Stimulated activated CD8-positive, alpha-beta memory T cell treated with anti-CD3 and anti-CD28 coated beads, Interleukin-12 subunit alpha, Interleukin-12 subunit beta, amount 100 ng/mL, for 1 hour (primary cell): ENCODE data around the gene PHF20.
A peak's percentile ranks its signal among the peaks of the same experiment; 100 is the strongest.
"Not testable (repeated sequence)": the region's sequence is repeated elsewhere in the genome, so short reads cannot be mapped to it uniquely, and the experiment has no call there.

Experiments used
- DNase-seq: peaks from one replicate; pipeline ENCODE4 v3.0.0-alpha.2; 2020; ENCODE audit warnings: low read depth

PHF20 gene

DNA sequence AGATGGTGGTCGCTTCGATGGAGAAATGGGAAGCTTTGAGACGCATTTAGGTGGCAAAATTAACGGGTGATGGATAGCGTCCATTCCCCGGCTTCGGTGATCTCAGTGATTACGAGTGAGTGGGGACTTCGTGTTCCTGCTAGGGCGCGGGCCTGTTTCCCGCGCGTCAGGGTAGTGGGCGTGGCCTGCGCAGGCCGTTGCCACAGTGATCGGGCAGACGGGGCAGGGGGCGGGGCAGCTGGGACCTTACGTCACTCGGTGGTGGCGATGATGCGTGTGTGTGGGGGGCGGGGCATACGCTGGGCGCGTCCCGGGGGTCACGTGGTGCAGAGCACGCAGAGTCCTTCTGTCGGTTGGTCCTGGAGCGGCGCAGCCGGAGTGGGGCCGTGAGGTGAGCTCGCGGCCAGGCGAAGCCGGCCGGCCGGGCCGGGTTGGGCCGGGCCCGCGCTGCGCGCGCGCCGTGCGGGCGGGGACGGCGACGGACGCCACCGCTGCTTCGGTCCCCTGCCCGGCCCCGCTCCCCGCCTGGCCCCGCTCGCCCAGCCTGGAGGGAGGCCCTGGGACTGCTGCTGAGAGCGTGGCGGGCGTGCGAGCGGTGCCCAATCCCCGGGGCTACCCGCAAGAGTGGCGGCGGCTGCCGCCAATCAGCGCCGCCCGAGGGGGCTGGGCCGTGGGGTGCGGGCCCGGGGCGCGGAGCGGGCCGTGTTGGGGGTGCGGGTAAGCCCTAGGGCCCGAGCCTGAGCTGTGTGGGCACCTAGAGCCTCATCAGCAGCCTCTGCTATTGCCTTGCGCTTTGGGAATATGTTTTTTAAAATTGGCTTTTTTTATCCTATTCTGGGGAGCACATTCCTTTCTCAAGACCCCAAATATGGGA is at the start of gene PHF20:
PHF20 (plus strand) TSS at position 327 of the 874 bp plus-strand sequence. CDS start 29,508 bp downstream, outside the sequence.
- DNase-seq = peak; percentile 100

DNA sequence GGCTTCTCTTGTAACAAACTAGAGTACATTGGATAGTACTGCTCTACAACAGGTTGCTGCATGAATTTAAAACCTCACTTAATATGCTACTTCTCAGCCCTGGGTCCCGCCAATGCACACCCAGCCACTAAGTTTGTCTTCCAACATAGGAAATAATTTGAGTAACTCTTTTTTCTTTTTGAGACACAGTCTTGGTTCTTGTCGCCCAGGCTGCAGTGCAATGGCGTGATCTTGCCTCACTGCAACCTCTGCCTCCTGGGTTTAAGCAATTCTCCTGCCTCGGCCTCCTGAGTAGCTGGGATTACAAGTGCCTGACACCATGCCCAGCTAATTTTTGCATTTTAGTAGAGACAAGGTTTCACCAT is 48.6 kb upstream of the PHF20 start:
- DNase-seq = not testable (repeated sequence)

DNA sequence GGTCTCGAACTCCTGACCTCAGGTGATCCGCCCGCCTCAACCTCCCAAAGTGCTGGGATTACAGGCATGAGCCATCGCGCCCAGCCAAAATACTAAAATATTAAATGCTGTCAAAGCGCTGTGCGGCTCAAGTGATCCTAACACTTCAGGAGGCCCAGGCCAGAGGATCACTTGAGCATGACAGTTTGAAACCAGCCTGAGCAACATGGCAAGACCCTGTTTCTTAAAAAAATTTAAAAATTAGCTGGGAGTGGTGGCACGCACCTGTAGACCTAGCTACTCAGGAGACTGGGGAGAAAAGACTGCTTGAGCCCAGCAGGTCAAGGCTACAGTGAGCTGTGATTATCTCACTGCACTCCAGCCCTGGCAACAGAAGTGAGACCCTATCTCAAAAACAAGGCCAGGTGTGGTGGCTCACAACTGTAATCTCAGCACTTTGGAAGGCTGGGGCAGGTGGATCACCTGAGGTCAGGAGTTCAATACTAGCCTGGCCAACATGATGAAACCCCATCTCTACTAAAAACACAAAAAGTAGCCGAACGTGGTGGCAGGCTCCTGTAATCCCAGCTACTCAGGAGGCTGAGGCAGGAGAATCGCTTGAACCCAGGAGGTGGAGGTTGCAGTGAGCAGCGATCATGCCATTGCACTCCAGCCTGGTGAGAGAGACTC is 48.0 kb upstream of the PHF20 start:
- DNase-seq = not testable (repeated sequence)

DNA sequence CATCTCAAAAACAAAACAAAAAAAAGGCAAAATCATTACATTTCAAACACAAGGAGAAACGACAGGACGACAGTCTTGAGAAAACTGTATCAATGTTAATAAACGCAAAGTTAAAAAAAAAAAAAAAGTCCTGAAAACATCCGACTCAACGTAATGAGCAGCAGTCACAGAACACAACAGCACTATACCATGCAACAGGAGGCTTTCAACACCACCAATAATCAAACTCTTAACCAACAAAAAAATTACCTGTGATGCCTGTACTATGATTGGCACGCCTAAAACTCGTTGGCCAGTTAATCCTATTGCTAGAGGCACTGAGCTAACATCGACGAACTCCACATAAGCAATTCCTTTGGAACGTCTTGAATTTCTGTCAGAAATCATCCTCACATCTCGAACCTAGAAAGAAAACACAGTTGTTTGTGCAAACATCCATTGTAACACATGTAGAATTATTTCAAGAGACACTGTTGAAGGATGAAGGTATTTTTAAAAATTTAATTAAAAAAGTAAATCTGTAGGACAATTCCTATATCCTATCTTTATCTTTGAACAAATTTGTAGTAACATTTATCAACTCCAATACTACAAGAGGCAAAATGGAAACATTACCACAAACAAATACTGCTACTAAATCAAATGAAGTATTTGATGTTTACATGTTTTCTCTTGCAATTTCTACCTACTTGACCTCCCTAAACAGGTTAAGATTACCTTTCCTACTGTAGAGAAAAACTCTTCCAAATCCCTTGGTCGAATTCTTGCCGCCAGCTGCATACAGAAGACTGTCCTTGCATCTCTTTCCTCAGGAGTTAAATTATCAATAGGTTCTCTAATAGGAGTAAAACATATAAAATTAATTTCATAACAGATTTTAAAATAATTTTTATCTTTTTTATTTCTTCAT is 47.2 kb upstream of the PHF20 start:
- no peak for DNase-seq

DNA sequence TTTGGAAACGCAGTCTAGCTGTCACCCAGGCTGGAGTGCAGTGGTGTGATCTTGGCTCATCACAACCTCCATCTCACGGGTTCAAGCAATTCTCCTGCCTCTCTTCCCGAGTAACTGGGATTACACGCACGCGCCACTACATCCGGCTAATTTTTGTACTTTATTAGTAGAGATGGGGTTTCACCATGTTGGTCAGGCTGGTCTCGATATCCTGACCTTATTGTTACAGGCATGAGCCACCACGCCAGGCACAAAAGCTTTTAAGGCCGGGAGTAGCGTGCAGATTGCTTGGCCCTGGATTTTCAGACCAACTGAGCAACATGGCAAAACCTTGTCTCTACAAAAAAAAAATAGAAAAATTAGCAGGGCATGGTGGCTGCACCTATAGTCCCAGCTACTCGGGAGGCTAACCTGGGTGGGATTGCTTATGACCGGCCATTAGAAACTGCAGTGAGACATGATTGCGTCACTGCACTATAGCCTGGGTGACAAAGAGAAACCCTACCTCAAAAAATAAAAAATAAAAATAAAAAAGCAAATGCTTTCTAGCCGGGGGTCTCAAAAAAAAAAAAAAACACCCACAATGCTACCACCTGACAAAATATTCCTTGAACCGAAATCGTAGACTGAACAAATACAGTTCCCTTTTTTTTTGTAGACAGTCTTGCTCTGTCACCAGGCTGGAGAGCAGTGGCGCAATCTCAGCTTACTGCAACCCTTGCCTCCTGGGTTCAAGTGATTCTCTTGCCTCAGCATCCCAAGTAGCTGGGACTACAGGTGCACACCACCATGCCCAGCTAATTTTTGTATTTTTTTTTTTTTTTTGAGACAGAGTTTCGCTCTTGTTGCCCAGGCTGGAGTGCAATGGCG is 44.7 kb upstream of the PHF20 start:
- no peak for DNase-seq

DNA sequence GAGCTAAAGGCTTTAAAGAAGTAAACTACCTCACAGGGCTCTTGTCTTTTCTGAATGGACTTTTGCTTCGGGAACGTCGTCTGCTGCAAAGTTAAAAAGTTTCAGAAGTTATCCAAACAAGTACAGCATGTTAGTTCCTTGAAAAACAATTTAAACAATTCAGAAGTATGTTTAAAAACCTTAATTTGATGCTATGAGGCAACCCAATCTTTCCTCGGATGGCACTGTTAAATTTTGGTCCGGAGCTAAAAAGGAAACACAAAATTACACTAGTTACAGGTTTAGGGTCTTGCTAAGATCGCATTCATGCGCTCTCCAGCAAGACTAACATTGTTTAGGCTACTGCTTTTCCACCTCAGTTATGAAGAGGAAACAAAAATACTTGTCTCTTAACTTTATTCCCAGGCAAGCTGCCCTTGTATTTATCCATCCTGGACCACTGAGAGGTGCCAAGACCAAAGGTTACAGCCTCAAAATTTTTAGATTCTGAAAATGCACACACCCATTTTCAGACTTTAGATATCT is 42.5 kb upstream of the PHF20 start:
- DNase-seq = no peak

DNA sequence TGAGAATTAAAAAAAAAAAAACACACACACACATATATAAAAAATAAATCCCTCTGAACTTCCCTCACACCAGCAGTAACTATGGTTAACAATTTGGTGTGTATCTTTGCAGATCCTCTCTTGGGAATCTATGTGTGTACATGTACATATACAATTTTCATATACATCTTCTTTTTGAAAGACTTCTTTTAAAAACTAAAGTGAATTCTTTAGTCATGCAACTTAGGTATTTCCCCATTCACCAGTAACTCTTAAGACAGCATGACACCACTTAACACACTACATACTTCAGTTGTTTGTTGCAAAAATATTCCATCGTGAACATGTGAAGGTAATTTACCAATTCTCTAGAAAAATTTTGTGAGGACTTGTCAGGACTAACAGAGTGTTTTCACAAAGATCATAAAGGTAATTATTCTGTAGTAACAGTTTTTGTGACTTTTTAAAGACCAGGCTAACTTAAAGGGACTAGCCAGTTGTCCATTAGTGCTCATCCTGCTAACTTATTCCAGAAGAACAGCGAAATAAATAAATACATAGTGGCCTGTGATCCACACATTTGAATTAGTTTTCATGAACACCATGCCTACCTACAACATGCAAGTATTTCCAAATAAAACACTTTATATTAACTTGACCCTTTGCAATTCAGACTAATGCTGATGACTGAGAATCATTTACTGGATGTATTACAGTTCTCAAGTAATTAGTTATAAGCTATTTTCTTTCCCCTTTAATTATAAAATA is 41.8 kb upstream of the PHF20 start:
- DNase-seq = no peak

DNA sequence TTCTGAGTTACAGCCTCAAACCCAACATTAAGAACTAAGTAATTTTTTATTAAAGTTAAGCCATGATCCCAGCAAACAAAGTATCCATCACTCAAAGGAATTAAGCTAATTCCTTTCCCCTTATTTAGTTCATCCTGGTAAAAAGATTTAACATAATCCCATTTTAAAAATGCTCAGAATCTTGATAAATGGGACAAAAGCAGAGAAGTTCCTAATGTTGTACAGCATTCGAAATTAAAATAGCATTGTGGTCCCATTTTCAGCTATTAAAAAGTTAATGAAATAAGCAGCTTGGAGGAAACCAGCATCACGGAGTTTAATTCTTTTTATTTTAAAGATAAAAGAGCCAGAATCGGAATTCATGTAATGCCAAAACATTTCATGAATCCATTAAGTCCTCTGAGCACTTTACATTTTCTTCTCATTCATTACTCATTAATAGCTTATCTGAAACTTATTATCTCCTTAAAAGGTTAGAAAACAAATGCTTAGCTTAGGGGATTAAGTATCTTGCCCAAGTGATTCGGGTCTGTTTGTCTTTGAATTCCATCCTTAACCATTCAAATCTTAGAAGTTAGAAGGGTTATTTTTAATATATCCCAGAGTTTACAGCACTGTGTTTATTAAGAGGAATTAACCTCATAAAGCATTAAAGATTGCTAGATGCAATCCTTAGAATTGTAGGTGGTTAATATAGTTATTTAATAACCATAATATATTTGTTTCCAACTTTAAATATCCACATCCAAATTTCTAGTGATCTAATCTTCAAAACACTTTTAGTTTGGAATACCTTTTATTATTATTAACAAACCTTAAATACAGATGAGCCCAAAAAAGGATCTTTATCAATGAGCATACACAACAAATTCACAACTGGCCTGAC is 41.0 kb upstream of the PHF20 start:
- DNase-seq = no peak

DNA sequence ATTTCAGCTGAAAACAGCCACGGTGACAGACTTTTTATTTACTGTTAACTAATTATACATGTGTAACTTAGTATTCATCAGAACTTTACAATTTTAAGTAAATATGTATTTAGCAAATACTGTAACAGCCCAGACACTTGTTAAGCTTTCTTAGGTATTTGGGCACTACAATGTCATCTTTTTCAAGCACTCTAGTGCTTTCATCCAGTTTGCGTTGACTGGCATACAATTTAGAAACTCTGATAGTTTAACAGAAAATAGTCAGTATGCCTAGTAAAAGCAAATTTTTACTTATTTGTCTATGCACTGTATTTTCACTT is 40.4 kb upstream of the PHF20 start:
- no peak for DNase-seq

DNA sequence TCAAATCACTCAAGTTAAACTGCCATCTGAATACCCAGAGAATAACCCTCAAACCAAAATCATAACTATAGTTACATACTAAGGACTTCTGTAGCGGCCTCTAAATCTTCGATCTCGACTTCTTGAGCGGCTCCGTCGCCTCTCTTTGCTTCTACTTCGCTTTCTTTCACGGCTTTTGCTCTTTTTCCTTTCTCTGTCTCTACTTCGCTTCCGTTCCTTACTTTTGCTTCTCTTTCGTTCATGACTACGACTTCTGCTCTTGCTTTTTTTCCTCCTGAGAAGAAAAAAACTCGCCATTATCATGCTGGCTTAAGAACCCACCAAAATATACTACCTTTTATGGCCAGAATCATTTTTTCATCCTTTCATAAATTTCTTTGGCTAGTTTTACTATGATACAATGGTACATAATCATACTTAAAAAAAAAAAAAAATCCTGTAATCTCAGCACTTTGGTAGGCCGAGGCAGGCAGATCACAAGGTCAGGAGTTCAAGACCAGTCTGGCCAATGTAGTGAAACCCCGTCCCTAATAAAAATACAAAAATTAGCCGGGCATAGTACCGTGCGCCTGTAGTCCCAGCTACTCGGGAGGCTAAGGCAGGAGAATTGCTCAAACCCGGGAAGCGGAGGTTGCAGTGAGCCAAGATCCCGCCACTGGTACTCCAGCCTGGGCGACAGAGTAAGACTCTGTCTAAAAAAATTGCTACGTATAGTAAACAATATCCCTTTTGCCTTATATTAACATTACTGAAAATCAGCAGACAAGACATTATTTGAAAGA is 39.8 kb upstream of the PHF20 start:
- DNase-seq = no peak

DNA sequence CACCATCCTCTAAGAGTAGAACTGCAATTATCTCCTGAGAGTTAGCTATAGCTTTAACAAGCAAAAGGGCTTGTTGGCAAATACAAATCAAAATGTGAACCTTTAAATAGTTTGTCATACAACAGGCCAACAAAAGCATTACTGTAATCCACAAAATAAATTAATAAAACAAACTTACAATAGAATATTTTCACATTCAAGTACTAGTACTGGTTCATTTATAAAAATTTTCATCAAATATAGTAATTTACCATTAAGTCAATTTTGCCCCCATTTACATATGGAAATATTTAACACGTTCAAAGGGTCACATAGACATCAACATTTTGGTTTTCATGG is 39.2 kb upstream of the PHF20 start:
- DNase-seq = no peak

DNA sequence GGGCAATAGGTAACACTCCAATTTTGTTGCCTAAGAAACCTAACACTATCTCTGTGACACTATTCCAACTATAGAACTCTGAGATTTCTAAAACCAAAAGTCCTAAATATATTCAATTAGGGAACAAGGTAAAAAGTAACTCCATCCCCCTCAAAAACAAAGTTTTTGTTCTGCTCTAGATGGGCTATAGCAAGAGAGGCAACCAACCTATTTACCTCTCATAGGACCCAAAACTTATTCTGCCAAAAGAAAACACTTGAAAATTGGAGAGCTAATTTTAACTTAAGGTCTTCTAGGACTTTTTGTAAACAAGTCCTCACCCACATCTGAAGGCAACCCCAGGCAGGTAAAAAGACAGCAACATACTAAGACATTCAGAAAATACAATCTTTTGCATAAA is 37.4 kb upstream of the PHF20 start:
- no peak for DNase-seq

DNA sequence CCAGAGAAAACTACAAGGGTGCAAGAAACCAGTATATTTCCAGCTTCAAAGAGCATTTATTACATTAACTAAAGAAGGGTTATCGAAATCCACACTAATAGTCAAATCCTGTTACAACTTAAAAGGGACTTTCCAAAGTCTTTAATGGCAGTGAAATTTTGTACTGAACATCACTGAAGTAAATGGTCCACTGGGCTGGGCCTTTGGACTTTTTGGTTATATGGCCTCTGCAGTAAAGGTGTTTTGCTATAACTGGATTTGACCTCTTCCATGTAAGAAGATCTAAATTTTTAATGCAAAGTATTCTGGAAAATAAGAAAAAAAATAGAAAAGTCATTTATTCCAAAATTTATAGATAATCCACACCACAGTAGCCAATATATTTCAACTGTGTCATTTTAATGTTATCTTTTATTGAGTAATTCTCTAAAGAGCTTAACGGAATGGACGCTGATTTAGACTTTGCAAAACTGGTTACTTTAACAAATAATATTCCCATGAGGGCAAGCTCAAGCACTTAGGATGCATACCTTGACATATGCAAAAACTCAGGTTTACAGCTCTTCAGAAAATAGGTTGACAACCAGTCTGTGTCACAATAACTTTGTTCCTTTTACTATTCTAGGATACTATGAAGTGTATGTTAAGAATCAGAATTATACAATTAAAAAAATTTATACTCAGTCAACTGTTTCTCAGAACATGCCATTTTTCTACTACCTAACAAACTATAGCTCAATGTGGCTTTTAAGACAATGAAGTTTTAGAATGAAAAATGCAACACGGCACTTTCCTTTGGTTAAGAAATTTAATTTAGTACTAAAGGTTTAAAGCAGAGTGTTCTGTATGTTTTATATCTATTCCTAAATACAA is 36.8 kb upstream of the PHF20 start:
- no peak for DNase-seq

DNA sequence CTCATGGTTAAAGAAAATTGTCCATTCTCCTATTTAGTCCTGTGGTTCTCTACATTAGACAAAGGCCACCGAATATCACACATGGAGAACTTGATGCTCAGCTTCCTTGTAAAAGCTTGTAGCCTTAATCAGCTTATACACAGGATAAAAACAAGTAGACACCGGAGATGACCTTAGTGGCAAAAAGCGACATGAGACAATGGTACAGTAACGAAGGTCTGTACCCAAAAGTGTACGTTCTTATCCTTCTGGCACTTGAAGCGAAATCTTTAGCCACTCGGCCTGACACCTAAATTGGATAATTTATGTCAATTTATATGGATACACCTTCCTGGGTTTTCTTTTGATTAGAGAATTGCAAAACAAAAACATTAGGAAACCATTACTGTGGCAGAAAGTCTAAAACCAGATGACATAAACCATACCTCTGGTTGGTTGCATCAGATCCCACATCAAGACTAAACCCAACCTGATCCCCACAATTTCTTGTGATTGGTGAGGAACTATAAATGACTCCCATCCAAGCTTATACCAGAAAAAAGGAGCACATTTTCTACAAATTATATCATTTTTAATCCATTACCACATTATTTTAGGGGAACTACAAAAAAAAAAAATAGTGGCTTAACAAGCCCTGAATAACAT is 35.9 kb upstream of the PHF20 start:
- no peak for DNase-seq

DNA sequence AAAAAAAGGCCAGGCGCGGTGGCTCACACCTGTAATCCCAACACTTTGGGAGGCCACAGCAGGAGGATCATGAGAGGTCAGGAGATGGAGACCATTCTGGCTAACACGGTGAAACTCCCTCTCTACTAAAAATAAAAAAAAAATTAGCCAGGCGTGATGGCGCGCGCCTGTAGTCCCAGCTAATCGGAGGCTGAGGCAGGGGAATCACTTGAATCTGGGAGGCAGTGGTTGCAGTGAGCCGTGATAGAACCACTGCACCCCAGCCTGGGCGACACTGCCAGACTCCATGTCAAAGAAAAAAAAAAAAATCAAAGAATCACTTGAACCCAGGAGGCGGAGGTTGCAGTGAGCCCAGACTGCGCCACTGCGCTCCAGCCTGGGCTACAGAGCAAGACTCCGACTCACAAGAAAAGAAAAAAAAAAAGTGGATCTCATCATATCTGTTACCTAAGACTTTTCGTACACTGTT is 33.9 kb upstream of the PHF20 start:
- DNase-seq = no peak

DNA sequence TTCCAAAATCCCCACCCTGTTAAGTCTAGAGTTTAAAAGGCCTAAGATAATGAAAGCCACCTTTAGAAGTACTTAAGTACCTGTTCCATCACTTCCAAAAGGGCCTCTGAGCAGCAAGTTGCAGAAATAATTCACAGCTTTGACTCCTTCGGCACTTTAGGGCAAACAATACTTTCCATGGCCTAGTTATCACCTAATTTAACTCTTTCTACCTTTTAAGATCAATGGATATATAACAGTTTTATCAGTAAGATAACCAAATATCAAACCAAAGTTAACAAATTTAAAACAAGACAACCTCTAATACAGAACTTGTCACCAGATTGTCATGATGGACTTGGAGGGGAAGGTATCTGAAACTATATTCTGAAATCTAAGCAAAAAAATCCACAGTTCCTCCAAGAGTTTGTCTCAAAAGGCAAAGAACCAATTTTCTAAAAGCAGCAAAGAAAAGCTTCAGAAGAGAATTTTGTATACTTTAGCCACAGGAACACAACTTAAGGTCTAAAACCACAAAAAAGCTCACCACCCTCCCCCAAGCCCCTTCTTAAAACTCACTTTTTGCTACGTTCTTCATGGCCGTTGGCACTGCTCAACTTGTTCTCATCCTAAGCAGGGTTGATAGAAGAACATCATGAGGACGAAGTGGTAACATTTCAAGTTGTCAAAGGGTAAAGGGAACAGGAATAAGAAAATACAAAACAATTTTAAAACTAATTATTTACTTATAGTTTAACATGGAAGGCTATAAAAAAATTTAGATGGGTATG is 33.2 kb upstream of the PHF20 start:
- no peak for DNase-seq
